Activated CD4-positive, alpha-beta T cell treated with anti-CD3 and anti-CD28 coated beads, Interleukin-2, amount 50 U/mL, for 48 hours (primary cell): ENCODE data around the gene ZFPL1.
A peak's percentile ranks its signal among the peaks of the same experiment; 100 is the strongest.

ENCODE experiments used
- DNase-seq, 2 experiments: peaks; one replicate each; pipeline ENCODE4 v3.0.0-alpha.2; 2020

ZFPL1 gene

GRCh38 chr11:65060913-65061408 is 23.1 kb upstream of the ZFPL1 start:
- no peak for DNase-seq

GRCh38 chr11:65063532-65063931 is 20.5 kb upstream of the ZFPL1 start:
- no peak for DNase-seq

- no peak for DNase-seq
Measured at GRCh38 chr11:65064847-65065240, 19.2 kb upstream of the ZFPL1 start.

- DNase-seq: no peak
Measured at GRCh38 chr11:65065851-65066250, 18.2 kb upstream of the ZFPL1 start.

- no peak for DNase-seq
Measured at GRCh38 chr11:65066315-65066714, 17.7 kb upstream of the ZFPL1 start.

GRCh38 chr11:65066805-65067291 is 17.2 kb upstream of the ZFPL1 start:
- no peak for DNase-seq

- DNase-seq: no peak
Measured at GRCh38 chr11:65067446-65067845, 16.6 kb upstream of the ZFPL1 start.

GRCh38 chr11:65069217-65069616 is 14.8 kb upstream of the ZFPL1 start:
- no peak for DNase-seq

GRCh38 chr11:65071907-65072630 is 12.0 kb upstream of the ZFPL1 start:
- no peak for DNase-seq

GRCh38 chr11:65072631-65072966 is 11.4 kb upstream of the ZFPL1 start:
- DNase-seq: no peak

GRCh38 chr11:65077451-65077850 is 6.6 kb upstream of the ZFPL1 start:
- no peak for DNase-seq

- DNase-seq: peak; percentile 71 to 76
Measured at GRCh38 chr11:65078151-65078550, 5.9 kb upstream of the ZFPL1 start.

- DNase-seq: no peak
Measured at GRCh38 chr11:65078786-65079342, 5.2 kb upstream of the ZFPL1 start.

- DNase-seq: peak in 1 of 2 experiments; percentile 12
Measured at GRCh38 chr11:65083134-65083833, 738 bp upstream of the ZFPL1 start.

GRCh38 chr11:65084598-65085375 is 765 bp downstream of the ZFPL1 start:
- no peak for DNase-seq

- no peak for DNase-seq
Measured at GRCh38 chr11:65085446-65085845, 1.4 kb downstream of the ZFPL1 start.

- DNase-seq: no peak
Measured at GRCh38 chr11:65086809-65087208, 2.8 kb downstream of the ZFPL1 start.

GRCh38 chr11:65087216-65087615 is 3.2 kb downstream of the ZFPL1 start:
- DNase-seq: no peak

GRCh38 chr11:65087827-65088226 is 3.8 kb downstream of the ZFPL1 start:
- DNase-seq: no peak

GRCh38 chr11:65089621-65090020 is 5.6 kb downstream of the ZFPL1 start:
- no peak for DNase-seq

GRCh38 chr11:65090628-65091027 is 6.6 kb downstream of the ZFPL1 start:
- DNase-seq: no peak

- DNase-seq: no peak
Measured at GRCh38 chr11:65095427-65095826, 11.4 kb downstream of the ZFPL1 start.
